Choroid plexus epithelial cell (primary cell): ENCODE results near the gene DDX54.

ENCODE experiments used
- DNase-seq: peaks from one replicate; pipeline ENCODE4 v3.0.0-alpha.2; 2010; ENCODE audit warnings: low read depth
- H3K4me3 ChIP-seq: 2 replicates; pipeline ENCODE4 v1.5.1; 2011; ENCODE audit warnings: low read depth, mild to moderate bottlenecking, control low read depth, low read length, moderate library complexity
- TF ChIP-seq, protein P1 (sequence below): conservative IDR thresholded peaks from 2 replicates; pipeline ENCODE4 v1.5.1; 2011; ENCODE audit warnings: low read depth, mild to moderate bottlenecking, control low read depth, inconsistent platforms, low read length, moderate library complexity

DDX54 gene

DNA sequence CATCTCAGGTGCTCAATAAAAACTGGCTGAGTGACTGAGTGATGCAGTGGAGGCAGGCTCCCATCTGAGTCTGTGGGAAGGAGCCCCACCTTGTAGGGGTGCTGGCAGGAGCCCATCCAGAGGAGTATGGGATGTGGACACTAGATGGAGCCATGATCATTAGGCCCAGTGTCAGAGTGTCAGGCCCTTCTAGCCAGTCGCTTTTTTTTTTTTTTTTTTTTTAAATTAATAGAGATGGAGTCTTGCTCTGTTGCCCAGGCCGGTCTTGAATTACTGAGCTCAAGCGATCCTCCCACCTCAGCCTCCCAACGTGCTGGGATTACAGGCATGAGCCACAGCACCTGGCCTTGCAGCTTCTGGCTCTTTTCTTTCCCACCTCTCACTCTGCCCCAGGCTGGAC, 11.7 kb upstream of the DDX54 start:
- no peak overlapping the region for H3K4me3 ChIP-seq
- peak; percentile 89 for DNase-seq
- TF ChIP-seq, protein P1, sequence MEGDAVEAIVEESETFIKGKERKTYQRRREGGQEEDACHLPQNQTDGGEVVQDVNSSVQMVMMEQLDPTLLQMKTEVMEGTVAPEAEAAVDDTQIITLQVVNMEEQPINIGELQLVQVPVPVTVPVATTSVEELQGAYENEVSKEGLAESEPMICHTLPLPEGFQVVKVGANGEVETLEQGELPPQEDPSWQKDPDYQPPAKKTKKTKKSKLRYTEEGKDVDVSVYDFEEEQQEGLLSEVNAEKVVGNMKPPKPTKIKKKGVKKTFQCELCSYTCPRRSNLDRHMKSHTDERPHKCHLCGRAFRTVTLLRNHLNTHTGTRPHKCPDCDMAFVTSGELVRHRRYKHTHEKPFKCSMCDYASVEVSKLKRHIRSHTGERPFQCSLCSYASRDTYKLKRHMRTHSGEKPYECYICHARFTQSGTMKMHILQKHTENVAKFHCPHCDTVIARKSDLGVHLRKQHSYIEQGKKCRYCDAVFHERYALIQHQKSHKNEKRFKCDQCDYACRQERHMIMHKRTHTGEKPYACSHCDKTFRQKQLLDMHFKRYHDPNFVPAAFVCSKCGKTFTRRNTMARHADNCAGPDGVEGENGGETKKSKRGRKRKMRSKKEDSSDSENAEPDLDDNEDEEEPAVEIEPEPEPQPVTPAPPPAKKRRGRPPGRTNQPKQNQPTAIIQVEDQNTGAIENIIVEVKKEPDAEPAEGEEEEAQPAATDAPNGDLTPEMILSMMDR = peak; percentile 84

DNA sequence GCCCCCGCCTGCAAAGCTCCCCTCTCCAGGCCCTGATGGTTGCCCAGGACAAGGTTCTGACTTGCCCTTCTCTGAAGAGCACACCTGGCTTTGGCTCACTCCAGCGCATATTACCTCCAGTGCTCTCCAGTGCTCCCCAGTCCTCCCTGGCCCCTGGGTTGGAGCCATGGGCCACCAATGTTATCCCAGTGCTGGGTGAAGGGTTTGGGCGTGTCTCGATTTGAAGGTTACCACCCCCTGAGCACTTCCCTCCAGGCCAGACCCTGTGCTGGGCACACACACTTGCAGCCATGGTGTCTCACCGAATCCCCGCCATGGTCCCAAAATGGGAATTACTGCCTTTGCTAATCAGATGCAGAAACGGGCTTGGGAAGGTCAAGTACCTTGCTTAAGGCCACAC, 11.3 kb upstream of the DDX54 start:
- no peak overlapping the region for H3K4me3 ChIP-seq
- no peak for DNase-seq
- TF ChIP-seq, protein P1 = no peak

DNA sequence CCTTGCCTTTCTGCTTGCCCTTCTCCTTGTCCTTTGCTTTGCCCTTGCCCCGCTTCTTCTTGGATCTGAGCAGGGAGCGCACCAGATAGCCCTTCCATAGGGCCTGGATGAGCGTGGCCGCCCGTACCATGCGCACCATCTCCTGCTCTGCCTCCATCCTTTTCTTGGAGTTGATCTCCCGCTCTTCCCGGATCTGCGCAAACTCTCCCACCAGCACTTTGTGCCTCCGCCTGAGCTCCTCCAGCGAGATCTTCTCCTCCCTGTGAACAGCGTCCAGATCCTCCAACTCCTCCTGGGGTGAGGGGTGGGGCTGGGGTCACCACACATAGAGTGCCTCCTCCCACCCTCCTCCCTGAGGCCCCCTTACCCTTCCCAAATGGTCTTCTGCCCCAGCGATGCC, 10.3 kb upstream of the DDX54 start:
- TF ChIP-seq, protein P1 = no peak
- no peak overlapping the region for H3K4me3 ChIP-seq
- DNase-seq = no peak

DNA sequence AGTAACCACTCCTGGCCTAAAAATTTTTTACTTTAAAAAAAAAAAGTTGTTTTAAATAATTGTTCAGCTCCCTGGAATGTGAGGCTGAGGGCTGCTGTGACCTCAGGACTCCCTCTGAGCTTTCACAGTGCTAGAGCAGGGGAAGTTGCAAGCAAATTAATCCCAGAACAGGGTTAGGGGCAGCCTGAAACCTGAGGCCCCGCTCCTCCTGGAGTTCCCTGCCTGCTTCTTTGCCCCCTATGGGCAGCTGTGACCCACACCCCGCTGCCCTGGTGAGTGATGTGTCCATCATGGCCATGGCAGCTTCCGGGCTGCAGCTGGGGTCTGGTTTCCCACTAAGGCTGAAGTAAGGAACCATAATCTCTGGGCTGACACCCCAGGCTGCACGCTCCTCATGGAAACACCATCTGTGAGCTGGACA, 9.7 kb upstream of the DDX54 start:
- no peak overlapping the region for H3K4me3 ChIP-seq
- peak; percentile 77 for DNase-seq
- TF ChIP-seq, protein P1 = no peak

DNA sequence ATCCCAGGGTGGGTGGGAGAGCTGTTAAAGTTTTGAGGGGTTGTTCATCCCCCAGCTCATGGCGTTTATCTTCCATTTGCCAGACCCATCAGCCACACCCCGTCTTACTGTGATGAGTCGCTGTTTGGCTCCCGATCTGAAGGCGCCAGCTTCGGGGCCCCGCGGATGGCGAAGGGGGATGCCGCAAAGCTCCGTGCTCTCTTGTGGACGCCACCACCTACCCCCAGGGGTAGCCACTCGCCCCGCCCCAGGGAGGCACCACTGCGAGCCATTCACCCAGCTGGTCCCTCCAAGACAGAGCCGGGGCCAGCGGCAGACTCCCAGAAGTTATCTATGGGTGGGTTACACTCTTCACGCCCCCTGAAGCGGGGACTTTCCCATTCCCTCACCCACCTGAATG, 5.9 kb upstream of the DDX54 start:
- TF ChIP-seq, protein P1 = no peak
- H3K4me3 ChIP-seq = no peak overlapping the region
- DNase-seq = no peak

DNA sequence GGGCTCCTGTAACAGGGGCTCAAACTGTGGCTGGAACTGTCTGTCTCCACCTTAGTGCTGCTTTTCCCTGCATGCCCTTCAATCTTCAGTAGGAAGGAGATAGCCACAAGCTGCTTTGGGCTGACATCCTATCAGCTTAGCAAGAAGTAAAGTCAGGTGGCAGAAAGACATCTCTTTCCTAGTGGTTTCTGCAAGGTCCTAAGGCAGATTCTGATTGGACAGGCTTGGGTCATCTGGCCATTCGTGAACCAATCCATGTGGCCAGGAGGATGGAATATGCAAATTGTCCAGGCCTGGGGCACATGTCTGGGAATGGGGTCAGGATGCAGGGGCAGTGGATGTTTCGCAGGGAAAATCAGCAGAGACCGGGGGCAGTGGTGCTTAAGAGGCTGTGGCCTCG, 5.5 kb upstream of the DDX54 start:
- DNase-seq = peak; percentile 66
- TF ChIP-seq, protein P1 = no peak
- no peak overlapping the region for H3K4me3 ChIP-seq

DNA sequence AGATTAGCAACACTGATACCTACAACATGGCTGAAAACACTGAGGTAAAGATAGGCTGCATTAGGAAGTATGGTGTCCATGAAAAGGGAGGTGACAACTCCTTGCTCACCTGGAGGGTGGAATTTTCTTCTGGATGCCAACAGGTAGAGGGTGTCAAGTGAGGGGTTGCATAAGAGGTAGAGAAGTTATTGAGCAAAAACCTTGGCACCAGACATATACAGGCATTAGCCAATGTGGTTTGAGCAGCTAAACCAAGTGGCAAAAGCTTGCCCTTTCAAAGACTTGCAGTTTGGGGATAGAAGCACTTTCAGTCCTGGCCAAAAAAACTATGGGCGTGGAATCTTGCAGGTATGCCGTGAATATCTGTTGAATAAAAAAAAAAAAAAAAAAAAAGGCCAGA, 4.1 kb upstream of the DDX54 start:
- DNase-seq = no peak
- H3K4me3 ChIP-seq = no peak overlapping the region
- TF ChIP-seq, protein P1 = no peak
